NCI-H2029 (cell line): ENCODE measurements around the gene CEP20.

ENCODE experiments used
- DNase-seq: peaks from one replicate; lab custom pipeline; 2025; lab: John Stamatoyannopoulos, UW

The CEP20 gene

GRCh38 chr16:15830832-15831451 lies 57.5 kb downstream of the CEP20 start:
- DNase-seq = no peak

DNA sequence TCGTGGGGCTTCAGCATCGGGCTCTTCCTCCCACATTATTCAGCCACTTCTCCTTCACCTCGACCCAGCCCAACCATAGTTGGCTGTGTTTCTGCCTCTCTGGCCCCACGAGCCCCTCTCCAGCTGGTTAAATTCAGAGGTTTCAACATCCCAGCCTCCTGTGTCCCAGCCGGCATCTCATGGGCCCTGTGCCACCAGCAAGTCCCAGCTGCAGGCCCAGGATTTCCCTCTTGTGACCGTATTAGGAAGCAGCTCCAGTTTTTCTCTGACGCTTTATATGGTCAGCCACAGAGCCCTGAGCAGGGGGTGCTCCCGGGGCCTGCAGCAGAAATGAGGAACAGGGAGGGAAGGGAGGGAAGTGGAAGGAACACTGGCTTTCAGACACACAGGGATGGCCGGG lies 58.9 kb downstream of the CEP20 start:
- DNase-seq = no peak

DNA sequence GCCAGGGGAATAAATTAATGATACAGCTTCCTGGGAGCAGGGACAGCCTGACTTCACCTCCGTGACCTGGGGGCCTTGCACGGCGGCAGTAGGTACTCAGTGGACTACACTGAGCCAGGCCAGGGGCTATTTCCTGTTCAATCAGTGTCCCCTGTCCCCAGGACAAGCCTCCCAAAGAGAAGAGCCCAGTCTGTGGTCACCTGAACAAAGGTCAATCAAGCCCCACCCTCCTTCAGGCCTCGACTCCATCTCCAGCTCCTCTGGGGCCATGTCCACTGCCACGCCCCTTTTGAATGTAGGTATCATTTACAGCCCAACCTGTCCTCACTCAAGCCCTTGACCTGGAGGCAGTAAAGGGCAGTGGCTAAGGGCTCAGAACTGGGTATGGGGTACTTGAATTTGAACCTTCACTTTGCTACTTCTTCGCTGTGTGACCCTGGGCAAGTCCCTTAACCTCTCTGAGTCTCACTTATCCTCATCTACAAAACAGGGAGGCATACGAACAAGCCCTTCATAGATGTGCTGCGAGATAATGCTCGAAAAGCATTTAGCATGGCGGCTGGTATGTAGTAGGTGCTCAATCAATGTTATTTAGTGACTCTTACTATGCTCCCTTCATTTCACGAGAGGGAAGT lies 60.6 kb downstream of the CEP20 start:
- no peak for DNase-seq

- no peak for DNase-seq
Observed at GRCh38 chr16:15827299-15827698, 61.1 kb downstream of the CEP20 start.

DNA sequence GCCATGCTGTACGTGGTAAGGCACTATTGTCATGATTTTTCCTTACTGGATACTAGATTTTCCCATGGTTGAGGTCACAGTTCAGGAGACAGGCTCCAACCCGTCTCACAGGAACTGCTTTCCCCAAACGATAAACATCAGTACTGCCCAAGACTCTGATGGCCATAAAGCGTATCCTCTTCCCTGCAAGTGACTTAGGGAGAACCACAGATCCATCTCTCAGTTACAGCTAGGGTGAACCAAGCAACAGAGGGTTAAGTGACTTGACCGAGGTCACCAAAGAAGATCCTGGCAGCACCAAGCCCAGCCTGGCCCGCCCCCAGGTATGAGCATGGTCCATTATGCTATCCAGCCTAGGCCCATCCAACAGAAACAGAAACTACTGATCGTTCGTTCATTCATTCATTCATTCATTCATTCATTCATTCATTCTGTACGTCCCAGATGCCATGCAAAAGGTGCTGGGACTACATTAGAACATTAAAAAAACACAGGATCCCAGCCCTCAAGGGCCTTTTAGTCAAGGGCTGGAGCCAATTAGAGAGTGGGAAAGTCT lies 62.6 kb downstream of the CEP20 start:
- no peak for DNase-seq

GRCh38 chr16:15822957-15823356 lies 65.4 kb downstream of the CEP20 start:
- DNase-seq = no peak

DNA sequence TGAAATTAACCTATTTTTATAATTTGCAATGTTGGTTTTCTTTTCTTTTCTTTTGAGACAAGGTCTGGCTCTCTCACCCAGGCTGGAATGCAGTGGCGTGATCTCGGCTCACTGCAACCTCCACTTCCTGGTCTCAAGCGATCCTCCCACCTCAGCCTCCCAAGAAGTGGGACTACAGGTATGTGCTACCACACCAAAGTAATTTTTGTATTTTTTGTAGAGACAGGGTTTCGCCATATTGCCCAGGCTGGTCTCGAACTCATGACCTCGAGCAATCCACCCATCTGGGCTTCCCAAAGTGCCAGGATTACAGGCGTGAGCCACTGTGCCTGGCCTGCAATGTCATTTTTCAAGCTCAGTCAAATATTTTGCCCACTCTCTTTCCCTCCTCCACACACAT lies 67.6 kb downstream of the CEP20 start:
- no peak for DNase-seq

DNA sequence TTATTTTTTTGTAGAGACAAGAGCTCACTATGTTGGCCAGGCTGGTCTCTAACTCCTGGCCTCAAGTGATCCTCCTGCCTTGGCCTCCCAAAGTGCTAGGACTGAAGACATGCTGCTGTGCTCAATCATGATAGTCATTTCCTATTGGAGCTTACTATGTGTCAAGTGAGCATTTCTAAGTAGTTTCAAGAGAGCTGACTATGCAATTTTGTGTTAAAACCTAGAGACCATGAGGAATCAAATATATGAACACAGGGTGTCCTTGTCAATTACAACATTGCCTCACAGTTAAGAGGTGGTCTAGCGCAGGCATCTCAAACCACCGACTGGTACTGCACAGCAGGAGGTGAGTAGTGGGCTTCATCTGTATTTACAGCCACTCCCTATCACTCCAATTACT lies 69.4 kb downstream of the CEP20 start:
- no peak for DNase-seq

DNA sequence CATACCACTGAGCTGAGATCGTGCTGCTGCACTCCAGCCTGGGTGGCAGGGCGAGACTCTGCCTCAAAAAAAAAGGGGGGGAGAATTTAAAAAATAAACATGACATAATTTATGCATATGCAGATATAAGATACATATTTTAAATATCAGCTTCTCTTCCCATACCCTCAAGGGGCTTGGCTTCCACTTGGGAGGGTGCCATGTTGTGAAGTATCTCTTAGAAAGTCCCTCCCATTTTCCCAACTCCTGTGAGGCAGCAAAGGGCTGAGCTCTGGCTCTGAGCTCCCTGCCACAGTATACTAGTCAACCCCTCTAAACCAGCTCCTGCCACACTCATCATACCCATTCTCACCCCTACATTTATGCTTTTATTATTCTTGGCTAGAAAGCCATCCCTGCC lies 71.0 kb downstream of the CEP20 start:
- no peak for DNase-seq

GRCh38 chr16:15816228-15816627 lies 72.2 kb downstream of the CEP20 start:
- no peak for DNase-seq
